Astrocyte (in vitro differentiated cells and primary cell): ENCODE results near the gene RNF217. TPM values are rescaled to one million over a fixed set of nuclear protein-coding genes. Genes with fewer than 3 reads are reported as not detected.

Experiments used
- DNase-seq: peaks from one replicate; pipeline ENCODE4 v3.0.0-alpha.2; 2010; ENCODE audit warnings: low read depth
- FAIRE-seq: peaks from 2 replicates; lab custom pipeline; 2011; peaks lifted over from hg19 to GRCh38; lab: Jason Lieb, UNC
- H2AFZ ChIP-seq: 2 replicates; pipeline ENCODE4 v1.6.0; 2012; ENCODE audit warnings: low read depth, low read length, inconsistent platforms
- H3K27ac ChIP-seq: 2 replicates; pipeline ENCODE4 v1.5.1; 2011; ENCODE audit warnings: low read depth, low read length, inconsistent platforms
- H3K27me3 ChIP-seq: 2 replicates; pipeline ENCODE4 v1.6.0; 2011; ENCODE audit warnings: low read length, inconsistent platforms; ENCODE audit not compliant: insufficient read depth
- H3K36me3 ChIP-seq: 2 replicates; pipeline ENCODE4 v1.5.1; 2011; ENCODE audit warnings: low read length, inconsistent platforms; ENCODE audit not compliant: insufficient read depth
- H3K4me1 ChIP-seq: 2 replicates; pipeline ENCODE4 v1.5.1; 2011; ENCODE audit warnings: low read length, inconsistent platforms; ENCODE audit not compliant: insufficient read depth
- H3K4me2 ChIP-seq: 2 replicates; pipeline ENCODE4 v1.6.0; 2012; ENCODE audit warnings: low read length, inconsistent platforms
- H3K4me3 ChIP-seq: 2 replicates; pipeline ENCODE4 v1.5.1; 2011; ENCODE audit warnings: low read depth, mild to moderate bottlenecking, low read length, inconsistent platforms; ENCODE audit not compliant: insufficient read depth
- H3K79me2 ChIP-seq: 2 replicates; pipeline ENCODE4 v1.6.0; 2012; ENCODE audit warnings: mild to moderate bottlenecking, low read length, inconsistent platforms; ENCODE audit not compliant: insufficient read depth
- H3K9ac ChIP-seq: 2 replicates; pipeline ENCODE4 v1.6.0; 2012; ENCODE audit warnings: mild to moderate bottlenecking, low read length, inconsistent platforms
- H3K9me3 ChIP-seq: 2 replicates; pipeline ENCODE4 v1.5.1; 2012; ENCODE audit warnings: low read depth, mild to moderate bottlenecking, low read length, inconsistent platforms; ENCODE audit not compliant: insufficient read depth
- H4K20me1 ChIP-seq: 2 replicates; pipeline ENCODE4 v1.6.0; 2012; ENCODE audit warnings: low read length, inconsistent platforms; ENCODE audit not compliant: insufficient read depth
- H3K27ac Mint-ChIP-seq: one replicate; pipeline ENCODE4 v1.8.0; 2021; ENCODE audit warnings: mild to moderate bottlenecking, mixed read lengths; ENCODE audit not compliant: unreplicated experiment
- H3K27me3 Mint-ChIP-seq: one replicate; pipeline ENCODE4 v1.8.0; 2021; ENCODE audit warnings: low read depth, mixed read lengths; ENCODE audit not compliant: unreplicated experiment
- H3K36me3 Mint-ChIP-seq: one replicate; pipeline ENCODE4 v1.8.0; 2021; ENCODE audit warnings: low read depth, mixed read lengths; ENCODE audit not compliant: unreplicated experiment
- H3K4me1 Mint-ChIP-seq: one replicate; pipeline ENCODE4 v1.8.0; 2021; ENCODE audit warnings: low read depth, mixed read lengths; ENCODE audit not compliant: unreplicated experiment
- H3K4me3 Mint-ChIP-seq: one replicate; pipeline ENCODE4 v1.8.0; 2021; ENCODE audit warnings: mild to moderate bottlenecking, moderate library complexity, mixed read lengths; ENCODE audit not compliant: unreplicated experiment
- H3K9me3 Mint-ChIP-seq: one replicate; pipeline ENCODE4 v1.8.0; 2021; ENCODE audit warnings: mild to moderate bottlenecking, mixed read lengths; ENCODE audit not compliant: unreplicated experiment
- CTCF ChIP-seq: IDR thresholded peaks from 2 replicates; pipeline ENCODE4 v1.5.1; 2011; ENCODE audit warnings: low read depth, mild to moderate bottlenecking, inconsistent platforms, low read length, moderate library complexity; ENCODE audit not compliant: insufficient read depth
- EZH2 ChIP-seq: IDR thresholded peaks from 2 replicates; pipeline ENCODE4 v1.6.1; 2012; ENCODE audit warnings: mild to moderate bottlenecking, low read length, inconsistent platforms; ENCODE audit not compliant: insufficient read depth
- total RNA-seq: library from RNA; stranded (reverse); gene quantifications from 2 replicates; pipeline ENCODE4 v1.2.1, GENCODE V29; 2021

RNF217 gene
- total RNA-seq, 1 donor from 2014 or later, result 49.4 TPM

- Histone ChIP-seq H3K36me3 (no peaks in the 10 kb centered on the region), H3K9ac (no peak overlapping the region), H4K20me1 (peaks cover 16% of the 10 kb centered on the region), H3K4me3 (no peak overlapping the region), H3K4me2 (no peak overlapping the region), H3K27ac (no peak overlapping the region), H3K27me3 (no peaks in the 10 kb centered on the region), H3K9me3 (no peaks in the 10 kb centered on the region), H3K4me1 (peaks cover 23% of the 10 kb centered on the region), H2AFZ (no peak overlapping the region), H3K79me2 (peaks cover 71% of the 10 kb centered on the region)
- Mint-ChIP-seq H3K36me3 (peaks cover 3% of the 10 kb centered on the region), H3K4me3 (no peak overlapping the region), H3K4me1 (peaks cover 44% of the 10 kb centered on the region), H3K27me3 (no peaks in the 10 kb centered on the region), H3K27ac (peak overlapping the region; percentile 67), H3K9me3 (no peaks in the 10 kb centered on the region)
- no peak for TF ChIP-seq CTCF
- TF ChIP-seq EZH2, result no peak
- FAIRE-seq (no peak), DNase-seq (no peak)
Observed at GRCh38 chr6:125003070-125003469, 40.8 kb downstream of the RNF217 start.

- H3K27ac ChIP-seq, result no peak overlapping the region
- Mint-ChIP-seq H3K27ac (no peak overlapping the region), H3K4me1 (peaks cover 52% of the 10 kb centered on the region), H3K4me3 (no peak overlapping the region), H3K36me3 (peaks cover 2% of the 10 kb centered on the region), H3K27me3 (no peaks in the 10 kb centered on the region), H3K9me3 (no peaks in the 10 kb centered on the region)
- no peak overlapping the region for H3K4me3 ChIP-seq
- DNase-seq (peak; percentile 65), FAIRE-seq (peak; percentile 56)
- peaks cover 18% of the 10 kb centered on the region for H4K20me1 ChIP-seq
- H3K9ac ChIP-seq, result no peak overlapping the region
- peaks cover 27% of the 10 kb centered on the region for H3K4me1 ChIP-seq
- H3K9me3 ChIP-seq, result no peaks in the 10 kb centered on the region
- no peaks in the 10 kb centered on the region for H3K36me3 ChIP-seq
- H3K27me3 ChIP-seq, result no peaks in the 10 kb centered on the region
- no peak for TF ChIP-seq EZH2
- no peak for TF ChIP-seq CTCF
- peaks cover 70% of the 10 kb centered on the region for H3K79me2 ChIP-seq
- H2AFZ ChIP-seq, result no peak overlapping the region
- peak overlapping the region; percentile 18 for H3K4me2 ChIP-seq
Observed at GRCh38 chr6:125004198-125004597, 42.0 kb downstream of the RNF217 start.

GRCh38 chr6:125004797-125005595 lies 42.8 kb downstream of the RNF217 start:
- Mint-ChIP-seq H3K4me1 (peaks cover 58% of the 10 kb centered on the region), H3K27ac (peak overlapping the region; percentile 50), H3K4me3 (no peak overlapping the region), H3K36me3 (peaks cover 2% of the 10 kb centered on the region), H3K27me3 (no peaks in the 10 kb centered on the region), H3K9me3 (no peaks in the 10 kb centered on the region)
- H3K9ac ChIP-seq, result no peak overlapping the region
- H3K36me3 ChIP-seq, result no peaks in the 10 kb centered on the region
- DNase-seq, result no peak
- peaks cover 67% of the 10 kb centered on the region for H3K79me2 ChIP-seq
- H3K27ac ChIP-seq, result no peak overlapping the region
- H2AFZ ChIP-seq, result no peak overlapping the region
- no peak for FAIRE-seq
- no peaks in the 10 kb centered on the region for H3K9me3 ChIP-seq
- H3K4me2 ChIP-seq, result no peak overlapping the region
- TF ChIP-seq EZH2, result no peak
- TF ChIP-seq CTCF, result no peak
- H3K4me1 ChIP-seq, result peaks cover 27% of the 10 kb centered on the region
- peaks cover 14% of the 10 kb centered on the region for H4K20me1 ChIP-seq
- no peaks in the 10 kb centered on the region for H3K27me3 ChIP-seq
- H3K4me3 ChIP-seq, result no peak overlapping the region
